Breast epithelium (tissue), 3 donors: ENCODE data around the gene RNASE8.

ENCODE experiments used
- CTCF ChIP-seq, 3 donors: fragments of 450-650 bp; IDR thresholded peaks; one replicate each; pipeline ENCODE4 v1.5.1; 2016 to 2017; ENCODE audit warnings: antibody characterized with exemption in 3 of 3, mild to moderate bottlenecking in 3 of 3, moderate library complexity in 3 of 3
- POLR2A ChIP-seq: fragments of 450-650 bp; IDR thresholded peaks from one replicate; pipeline ENCODE4 v1.6.1; 2016; ENCODE audit warnings: antibody characterized with exemption, mild to moderate bottlenecking, moderate library complexity

DNA sequence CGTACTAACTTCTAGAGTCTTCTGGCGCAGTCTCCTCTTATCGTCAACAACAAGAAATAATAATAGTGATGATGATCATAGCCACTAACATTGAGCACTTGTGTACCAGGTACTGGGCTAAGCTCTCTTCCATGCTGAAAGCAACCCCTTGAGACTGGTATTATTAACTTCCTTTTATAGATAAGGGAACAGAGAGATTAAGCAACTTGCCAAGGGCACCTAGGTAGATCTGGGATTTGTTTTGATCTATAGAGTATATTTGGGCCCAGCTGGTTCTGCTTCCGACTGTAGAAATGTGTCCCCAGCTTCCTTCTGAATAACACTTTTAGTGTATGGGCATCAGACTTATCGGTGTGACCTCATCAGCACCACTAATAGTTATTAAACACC is 42.0 kb downstream of the RNASE8 start:
- no peak for TF ChIP-seq CTCF (IDR thresholded peaks at IDR 0.05)
- no peak for TF ChIP-seq POLR2A
